ENCODE results near the gene CRB2. TPM values are rescaled to one million over a fixed set of nuclear protein-coding genes. Genes with fewer than 3 reads are reported as not detected.

The CRB2 gene
- total and polyA plus RNA-seq, 11 donors = 0.05 to 10.1 (median 0.10) TPM; not detected in 8

GRCh38 chr9:123318202-123318601, 37.8 kb upstream of the CRB2 start:
- DNase-seq (peak in 1 of 5 donors; percentile 18), ATAC-seq (no peak)
- intact Hi-C loops (cut with DNase I) = no loop called here
- no peak for TF ChIP-seq CTCF (IDR thresholded peaks at IDR 0.05)
- TF ChIP-seq POLR2A (IDR thresholded peaks at IDR 0.05) = no peak
- peaks cover 0 to 17% (median 6%) of the 10 kb centered on the region in 12 donors for H3K4me1 ChIP-seq
- no peaks in the 10 kb centered on the region for H3K9me3 ChIP-seq
- H3K36me3 ChIP-seq = no peaks in the 10 kb centered on the region
- peak overlapping the region in 2 of 12 donors; percentile 12 to 61 for H3K27ac ChIP-seq
- no peak overlapping the region for H3K4me3 ChIP-seq
- H3K27me3 ChIP-seq = no peaks in the 10 kb centered on the region
- 54 to 65% (median 55%) methylated on average over 7 of the region's 7 CpGs for WGBS, 4 donors

- H3K4me1 ChIP-seq = peaks cover 0 to 20% (median 6%) of the 10 kb centered on the region in 12 donors
- intact Hi-C loops (cut with DNase I) = no loop called here
- TF ChIP-seq CTCF (IDR thresholded peaks at IDR 0.05) (no peak), POLR2A (IDR thresholded peaks at IDR 0.05) (no peak)
- H3K36me3 ChIP-seq = no peaks in the 10 kb centered on the region
- H3K9me3 ChIP-seq = no peaks in the 10 kb centered on the region
- H3K27me3 ChIP-seq = no peaks in the 10 kb centered on the region
- WGBS, 4 donors = 63 to 73% (median 67%) methylated on average over 7 of the region's 7 CpGs
- DNase-seq = peak in 1 of 5 donors; percentile 39
- peak in 2 of 4 donors; percentile 31 to 39 for ATAC-seq
- H3K27ac ChIP-seq = peak overlapping the region in 1 of 12 donors; percentile 61
- H3K4me3 ChIP-seq = no peak overlapping the region
Observed at GRCh38 chr9:123318961-123319421, 37.0 kb upstream of the CRB2 start.

- no peaks in the 10 kb centered on the region for H3K36me3 ChIP-seq
- DNase-seq (peak in 1 of 5 donors; percentile 11), ATAC-seq (no peak)
- H3K4me3 ChIP-seq = no peak overlapping the region
- TF ChIP-seq CTCF (IDR thresholded peaks at IDR 0.05) (no peak), POLR2A (IDR thresholded peaks at IDR 0.05) (no peak)
- H3K27ac ChIP-seq = peak overlapping the region in 1 of 12 donors; percentile 61
- intact Hi-C loops (cut with DNase I) = no loop called here
- peaks cover 0 to 20% (median 6%) of the 10 kb centered on the region in 12 donors for H3K4me1 ChIP-seq
- no peaks in the 10 kb centered on the region for H3K9me3 ChIP-seq
- 82 to 87% (median 83%) methylated on average over 14 of the region's 14 CpGs for WGBS, 4 donors
- H3K27me3 ChIP-seq = no peaks in the 10 kb centered on the region
Observed at GRCh38 chr9:123319541-123320339, 36.3 kb upstream of the CRB2 start.

GRCh38 chr9:123320814-123321213, 35.2 kb upstream of the CRB2 start:
- Histone ChIP-seq H3K4me1 (peaks cover 0 to 20% (median 6%) of the 10 kb centered on the region in 12 donors), H3K27me3 (no peaks in the 10 kb centered on the region), H3K36me3 (no peaks in the 10 kb centered on the region), H3K4me3 (no peak overlapping the region), H3K9me3 (no peaks in the 10 kb centered on the region), H3K27ac (no peak overlapping the region)
- ATAC-seq (no peak), DNase-seq (no peak)
- TF ChIP-seq POLR2A (IDR thresholded peaks at IDR 0.05) (no peak), CTCF (IDR thresholded peaks at IDR 0.05) (no peak)
- intact Hi-C loops (cut with DNase I) = no loop called here
- WGBS, 4 donors = 88 to 93% (median 88%) methylated on average over 5 of the region's 5 CpGs

Measured in heart left ventricle (tissue), 16 donors.